IMR-90 (cell line): ENCODE data around the gene SERPINA9. TPM values are rescaled to one million over a fixed set of nuclear protein-coding genes. Genes with fewer than 3 reads are reported as not detected.

Source experiments
- ATAC-seq: fragments of 200-7000 bp; cut with Tn5 transposase; 2 replicates; pipeline ENCODE4 v1.9.1; 2020; ENCODE audit warnings: low read depth, mild to moderate bottlenecking, moderate library complexity
- BruUV-seq: library from RNA; stranded (reverse); fragments of 400-500 nt; replicated peaks from 2 replicates; lab custom pipeline; 2021; lab: Mats Ljungman, UMichigan
- CTCF ChIA-PET: fragments of 300-600 bp; formaldehyde crosslinking; extraction: SDS; loops from one replicate; lab custom pipeline; 2021; ENCODE audit warnings: antibody characterized with exemption; lab: Yijun Ruan, JAX
- POLR2A ChIA-PET: fragments of 300-600 bp; sonication (Branson Sonifier 250); formaldehyde crosslinking; loops from one replicate; lab custom pipeline; 2022; ENCODE audit warnings: antibody characterized with exemption; ENCODE audit not compliant: unreplicated experiment; lab: Charles Lee
- DNase-seq: peaks from one replicate; pipeline ENCODE4 v3.0.0; 2013
- H2AFZ ChIP-seq: replicated peaks from 2 replicates; pipeline ENCODE3; 2013; ENCODE audit warnings: low read length, mild to moderate bottlenecking; ENCODE audit not compliant: poor library complexity
- H2AK5ac ChIP-seq: 2 replicates; pipeline ENCODE4 v1.6.1; 2013; ENCODE audit warnings: low read depth, low read length, inconsistent platforms
- H2AK9ac ChIP-seq: replicated peaks from 2 replicates; pipeline ENCODE3; 2013; ENCODE audit warnings: mild to moderate bottlenecking, low read depth, low read length, moderate library complexity; ENCODE audit not compliant: poor library complexity
- H2BK120ac ChIP-seq: 2 replicates; pipeline ENCODE4 v1.6.1; 2013; ENCODE audit warnings: low read depth, low read length, inconsistent platforms
- H2BK15ac ChIP-seq: 3 replicates; pipeline ENCODE4 v1.6.1; 2013; ENCODE audit warnings: low read depth, low read length, inconsistent platforms
- H2BK20ac ChIP-seq: 2 replicates; pipeline ENCODE4 v1.6.1; 2013; ENCODE audit warnings: low read depth, mild to moderate bottlenecking, inconsistent platforms, low read length, moderate library complexity
- H2BK5ac ChIP-seq: 2 replicates; pipeline ENCODE4 v1.6.1; 2013; ENCODE audit warnings: mild to moderate bottlenecking, low read depth, low read length, inconsistent platforms; ENCODE audit not compliant: poor library complexity, severe bottlenecking
- H3K14ac ChIP-seq: replicated peaks from 2 replicates; pipeline ENCODE4 v1.6.1; 2013; ENCODE audit warnings: low read depth, low read length, inconsistent platforms
- H3K18ac ChIP-seq: 2 replicates; pipeline ENCODE4 v1.6.1; 2013; ENCODE audit warnings: low read depth, low read length, control low read depth
- H3K23ac ChIP-seq: 2 replicates; pipeline ENCODE4 v1.6.1; 2013; ENCODE audit warnings: low read depth, low read length, inconsistent platforms
- H3K27ac ChIP-seq: 2 replicates; pipeline ENCODE4 v1.5.1; 2013; ENCODE audit warnings: mild to moderate bottlenecking, control low read depth, low read length; ENCODE audit not compliant: insufficient read depth
- H3K27me3 ChIP-seq: 2 replicates; pipeline ENCODE4 v1.6.1; 2013; ENCODE audit warnings: low read length; ENCODE audit not compliant: control insufficient read depth, insufficient read depth
- H3K36me3 ChIP-seq: 2 replicates; pipeline ENCODE4 v1.6.1; 2013; ENCODE audit warnings: low read length, mixed read lengths; ENCODE audit not compliant: control insufficient read depth, insufficient read depth
- H3K4ac ChIP-seq: 2 replicates; pipeline ENCODE4 v1.6.1; 2013; ENCODE audit warnings: low read depth, low read length, inconsistent platforms
- H3K4me1 ChIP-seq: 2 replicates; pipeline ENCODE4 v1.6.1; 2013; ENCODE audit warnings: low read length, mixed read lengths; ENCODE audit not compliant: control insufficient read depth, insufficient read depth
- H3K4me2 ChIP-seq: 2 replicates; pipeline ENCODE4 v1.6.1; 2013; ENCODE audit warnings: low read depth, mild to moderate bottlenecking, control low read depth, low read length, moderate library complexity
- H3K4me3 ChIP-seq: 2 replicates; pipeline ENCODE4 v1.5.1; 2013; ENCODE audit warnings: low read depth, mild to moderate bottlenecking, control low read depth, low read length, moderate library complexity; ENCODE audit not compliant: insufficient read depth
- H3K56ac ChIP-seq: 2 replicates; pipeline ENCODE4 v1.6.1; 2013; ENCODE audit warnings: low read length, inconsistent platforms; ENCODE audit not compliant: insufficient read depth; ENCODE audit errors: extremely low read depth
- H3K79me1 ChIP-seq, 2 experiments: 2 replicates each; pipeline ENCODE4 v1.6.1; 2013; ENCODE audit warnings: low read length in 2 of 2, inconsistent platforms in 1 of 2, low read depth in 1 of 2
- H3K9ac ChIP-seq: 2 replicates; pipeline ENCODE4 v1.6.1; 2013; ENCODE audit warnings: low read depth, low read length, control low read depth
- H3K9me1 ChIP-seq: 2 replicates; pipeline ENCODE4 v1.6.1; 2013; ENCODE audit warnings: low read length, inconsistent platforms; ENCODE audit not compliant: insufficient read depth
- H3K9me3 ChIP-seq: 2 replicates; pipeline ENCODE4 v1.6.1; 2013; ENCODE audit warnings: low read length; ENCODE audit not compliant: control insufficient read depth, insufficient read depth
- H4K20me1 ChIP-seq: 2 replicates; pipeline ENCODE4 v1.6.1; 2013; ENCODE audit warnings: low read length, inconsistent platforms; ENCODE audit not compliant: insufficient read depth
- H4K5ac ChIP-seq: 2 replicates; pipeline ENCODE4 v1.6.1; 2013; ENCODE audit warnings: mild to moderate bottlenecking, low read depth, low read length, control low read depth
- H4K8ac ChIP-seq, 2 experiments: 2 replicates each; pipeline ENCODE4 v1.6.1; 2013; ENCODE audit warnings: low read depth in 2 of 2, low read length in 2 of 2, control low read depth in 1 of 2, inconsistent platforms in 1 of 2
- H4K91ac ChIP-seq: 2 replicates; pipeline ENCODE4 v1.6.1; 2013; ENCODE audit warnings: low read depth, low read length, inconsistent platforms; ENCODE audit not compliant: insufficient read depth
- CEBPB ChIP-seq: IDR thresholded peaks from 2 replicates; pipeline ENCODE4 v1.6.1; 2012; ENCODE audit warnings: low read depth, low read length, improper control_type of control experiment
- WGBS, 2 experiments: methylation state at CpG; one replicate each; pipeline versions ENCODE4 v1.1.5 to v1.1.7; 2013; ENCODE audit warnings: missing lambda C conversion rate in 2 of 2; ENCODE audit not compliant: insufficient read length in 1 of 2; ENCODE audit errors: extremely low coverage in 2 of 2; 5-methylcytosine and 5-hydroxymethylcytosine counted together
- dilution Hi-C: fragments of 300-500 bp; cut with HindIII; formaldehyde crosslinking; loops from one replicate; pipeline ENCODE4 v1.14.3; 2018; ENCODE audit warnings: low sequenced_read_pairs; ENCODE audit not compliant: unreplicated experiment
- in situ Hi-C: fragments of 300-500 bp; cut with MboI; formaldehyde crosslinking; loops from 3 replicates; pipeline ENCODE4 v1.14.3; 2019; ENCODE audit warnings: low sequenced_read_pairs, inconsistent platforms, mixed read lengths
- intact Hi-C: fragments of 100-400 bp; cut with micrococcal nuclease; formaldehyde crosslinking; loops from 2 replicates; pipeline ENCODE4 v1.10.0; 2022
- polyA plus RNA-seq, 3 experiments: library from polyadenylated mRNA; depleted of rRNA; stranded (reverse); fragments of >200 nt; gene quantifications; 2 replicates each; pipeline ENCODE4 v1.2.3, GENCODE V29; 2012; ENCODE audit warnings: low replicate concordance in 1 of 3
- total RNA-seq: library from RNA; depleted of rRNA; stranded (reverse); fragments of >200 nt; gene quantifications from 2 replicates; pipeline ENCODE4 v1.2.3, GENCODE V29; 2012

The SERPINA9 gene
- total and polyA plus RNA-seq, 2 of the 4 experiments (the other 2 are of a cell fraction) = 0.09 to 0.18 TPM

- Histone ChIP-seq H2AFZ (no peak overlapping the region), H4K8ac (no peak overlapping the region), H3K9me1 (no peaks in the 10 kb centered on the region), H3K4ac (no peak overlapping the region), H3K36me3 (no peaks in the 10 kb centered on the region), H3K18ac (no peak overlapping the region), H3K4me2 (no peak overlapping the region), H3K79me1 (no peaks in the 10 kb centered on the region), H3K27me3 (no peaks in the 10 kb centered on the region), H2BK5ac (no peak overlapping the region), H3K56ac (no peak overlapping the region), H3K14ac (no peak overlapping the region), H2BK120ac (no peak overlapping the region), H3K23ac (no peak overlapping the region), H3K4me1 (no peaks in the 10 kb centered on the region), H2BK20ac (no peak overlapping the region), H3K27ac (no peak overlapping the region), H4K91ac (no peak overlapping the region), H3K9ac (no peak overlapping the region), H2AK5ac (no peak overlapping the region), H4K5ac (no peak overlapping the region), H2AK9ac (no peak overlapping the region), H3K4me3 (no peak overlapping the region), H2BK15ac (no peak overlapping the region), H3K9me3 (no peaks in the 10 kb centered on the region), H4K20me1 (no peaks in the 10 kb centered on the region)
- CTCF ChIA-PET = no interaction called here
- BruUV-seq = no TSS peak
- no peak for TF ChIP-seq CEBPB
- 67% methylated on average over 5 of the region's 6 CpGs; no CpG with 5 or more reads in 1 of the 2 experiments for WGBS, 2 experiments
- intact Hi-C loops = no loop called here
- DNase-seq (no peak), ATAC-seq (no peak)
- POLR2A ChIA-PET = no interaction called here
- in situ Hi-C loops = no loop called here
- dilution Hi-C loops = no loop called here
These were observed 13.8 kb downstream of the SERPINA9 start for GRCh38 chr14:94462219-94462551.
